ENCODE measurements around the gene GDF2.

GDF2 gene

GRCh38 chr10:47361293-47361692, 39.0 kb downstream of the GDF2 start:
- no peaks in the 10 kb centered on the region for H3K36me3 ChIP-seq (ENCODE audit: control insufficient read depth, insufficient read depth, low read length)
- H3K4me3 ChIP-seq (ENCODE audit: low read depth, low read length) = no peak overlapping the region
- H3K27me3 ChIP-seq (ENCODE audit: control insufficient read depth, insufficient read depth, low read length) = no peaks in the 10 kb centered on the region
- no peaks in the 10 kb centered on the region for H3K4me1 ChIP-seq (ENCODE audit: control insufficient read depth, insufficient read depth, low read length)
- no peaks in the 10 kb centered on the region for H3K9me3 ChIP-seq (ENCODE audit: control insufficient read depth, insufficient read depth, low read length)
- H3K9ac ChIP-seq (ENCODE audit: low read depth, low read length) = no peak overlapping the region

- Histone ChIP-seq H3K4me1 (ENCODE audit: control insufficient read depth, insufficient read depth, low read length) (no peaks in the 10 kb centered on the region), H3K9ac (ENCODE audit: low read depth, low read length) (no peak overlapping the region), H3K4me3 (ENCODE audit: low read depth, low read length) (no peak overlapping the region), H3K9me3 (ENCODE audit: control insufficient read depth, insufficient read depth, low read length) (no peaks in the 10 kb centered on the region), H3K36me3 (ENCODE audit: control insufficient read depth, insufficient read depth, low read length) (peaks cover 3% of the 10 kb centered on the region), H3K27me3 (ENCODE audit: control insufficient read depth, insufficient read depth, low read length) (no peaks in the 10 kb centered on the region)
Observed at GRCh38 chr10:47362199-47362598, 39.9 kb downstream of the GDF2 start.

- Histone ChIP-seq H3K9me3 (ENCODE audit: control insufficient read depth, insufficient read depth, low read length) (no peaks in the 10 kb centered on the region), H3K4me1 (ENCODE audit: control insufficient read depth, insufficient read depth, low read length) (no peaks in the 10 kb centered on the region), H3K36me3 (ENCODE audit: control insufficient read depth, insufficient read depth, low read length) (peaks cover 4% of the 10 kb centered on the region), H3K4me3 (ENCODE audit: low read depth, low read length) (no peak overlapping the region), H3K27me3 (ENCODE audit: control insufficient read depth, insufficient read depth, low read length) (no peaks in the 10 kb centered on the region), H3K9ac (ENCODE audit: low read depth, low read length) (no peak overlapping the region)
Observed at GRCh38 chr10:47363781-47364180, 41.5 kb downstream of the GDF2 start.

GRCh38 chr10:47364366-47364765, 42.1 kb downstream of the GDF2 start:
- Histone ChIP-seq H3K9me3 (ENCODE audit: control insufficient read depth, insufficient read depth, low read length) (no peaks in the 10 kb centered on the region), H3K9ac (ENCODE audit: low read depth, low read length) (no peak overlapping the region), H3K36me3 (ENCODE audit: control insufficient read depth, insufficient read depth, low read length) (peaks cover 4% of the 10 kb centered on the region), H3K27me3 (ENCODE audit: control insufficient read depth, insufficient read depth, low read length) (no peaks in the 10 kb centered on the region), H3K4me1 (ENCODE audit: control insufficient read depth, insufficient read depth, low read length) (no peaks in the 10 kb centered on the region), H3K4me3 (ENCODE audit: low read depth, low read length) (no peak overlapping the region)

GRCh38 chr10:47364911-47365310, 42.7 kb downstream of the GDF2 start:
- H3K27me3 ChIP-seq (ENCODE audit: control insufficient read depth, insufficient read depth, low read length) = no peaks in the 10 kb centered on the region
- peaks cover 4% of the 10 kb centered on the region for H3K36me3 ChIP-seq (ENCODE audit: control insufficient read depth, insufficient read depth, low read length)
- no peaks in the 10 kb centered on the region for H3K4me1 ChIP-seq (ENCODE audit: control insufficient read depth, insufficient read depth, low read length)
- no peak overlapping the region for H3K9ac ChIP-seq (ENCODE audit: low read depth, low read length)
- no peak overlapping the region for H3K4me3 ChIP-seq (ENCODE audit: low read depth, low read length)
- H3K9me3 ChIP-seq (ENCODE audit: control insufficient read depth, insufficient read depth, low read length) = no peaks in the 10 kb centered on the region

- no peaks in the 10 kb centered on the region for H3K4me1 ChIP-seq (ENCODE audit: control insufficient read depth, insufficient read depth, low read length)
- peaks cover 4% of the 10 kb centered on the region for H3K36me3 ChIP-seq (ENCODE audit: control insufficient read depth, insufficient read depth, low read length)
- H3K9ac ChIP-seq (ENCODE audit: low read depth, low read length) = no peak overlapping the region
- no peak overlapping the region for H3K4me3 ChIP-seq (ENCODE audit: low read depth, low read length)
- no peaks in the 10 kb centered on the region for H3K27me3 ChIP-seq (ENCODE audit: control insufficient read depth, insufficient read depth, low read length)
- H3K9me3 ChIP-seq (ENCODE audit: control insufficient read depth, insufficient read depth, low read length) = no peaks in the 10 kb centered on the region
Observed at GRCh38 chr10:47365431-47366180, 43.4 kb downstream of the GDF2 start.

- Histone ChIP-seq H3K27me3 (ENCODE audit: control insufficient read depth, insufficient read depth, low read length) (no peaks in the 10 kb centered on the region), H3K4me3 (ENCODE audit: low read depth, low read length) (no peak overlapping the region), H3K9me3 (ENCODE audit: control insufficient read depth, insufficient read depth, low read length) (no peaks in the 10 kb centered on the region), H3K4me1 (ENCODE audit: control insufficient read depth, insufficient read depth, low read length) (no peaks in the 10 kb centered on the region), H3K9ac (ENCODE audit: low read depth, low read length) (no peak overlapping the region), H3K36me3 (ENCODE audit: control insufficient read depth, insufficient read depth, low read length) (peaks cover 4% of the 10 kb centered on the region)
Observed at GRCh38 chr10:47366181-47366631, 44.0 kb downstream of the GDF2 start.

GRCh38 chr10:47366731-47367460, 44.6 kb downstream of the GDF2 start:
- H3K9me3 ChIP-seq (ENCODE audit: control insufficient read depth, insufficient read depth, low read length) = no peaks in the 10 kb centered on the region
- H3K4me3 ChIP-seq (ENCODE audit: low read depth, low read length) = no peak overlapping the region
- peaks cover 4% of the 10 kb centered on the region for H3K36me3 ChIP-seq (ENCODE audit: control insufficient read depth, insufficient read depth, low read length)

GRCh38 chr10:47367646-47368045, 45.4 kb downstream of the GDF2 start:
- H3K4me3 ChIP-seq (ENCODE audit: low read depth, low read length) = no peak overlapping the region
- H3K36me3 ChIP-seq (ENCODE audit: control insufficient read depth, insufficient read depth, low read length) = peaks cover 6% of the 10 kb centered on the region
- H3K9me3 ChIP-seq (ENCODE audit: control insufficient read depth, insufficient read depth, low read length) = no peaks in the 10 kb centered on the region
- H3K9ac ChIP-seq (ENCODE audit: low read depth, low read length) = no peak overlapping the region
- no peaks in the 10 kb centered on the region for H3K4me1 ChIP-seq (ENCODE audit: control insufficient read depth, insufficient read depth, low read length)
- no peaks in the 10 kb centered on the region for H3K27me3 ChIP-seq (ENCODE audit: control insufficient read depth, insufficient read depth, low read length)

More at GRCh38 chr10:47366731-47367460, 44.6 kb downstream of the GDF2 start:
- H3K9ac ChIP-seq (ENCODE audit: low read depth, low read length) = no peak overlapping the region
- H3K27me3 ChIP-seq (ENCODE audit: control insufficient read depth, insufficient read depth, low read length) = no peaks in the 10 kb centered on the region
- no peaks in the 10 kb centered on the region for H3K4me1 ChIP-seq (ENCODE audit: control insufficient read depth, insufficient read depth, low read length)

GRCh38 chr10:47368431-47369180, 46.4 kb downstream of the GDF2 start:
- Histone ChIP-seq H3K9me3 (ENCODE audit: control insufficient read depth, insufficient read depth, low read length) (no peaks in the 10 kb centered on the region), H3K9ac (ENCODE audit: low read depth, low read length) (no peak overlapping the region), H3K27me3 (ENCODE audit: control insufficient read depth, insufficient read depth, low read length) (no peaks in the 10 kb centered on the region), H3K4me3 (ENCODE audit: low read depth, low read length) (no peak overlapping the region), H3K4me1 (ENCODE audit: control insufficient read depth, insufficient read depth, low read length) (peaks cover 3% of the 10 kb centered on the region), H3K36me3 (ENCODE audit: control insufficient read depth, insufficient read depth, low read length) (peaks cover 7% of the 10 kb centered on the region)

GRCh38 chr10:47369251-47369894, 47.1 kb downstream of the GDF2 start:
- Histone ChIP-seq H3K4me1 (ENCODE audit: control insufficient read depth, insufficient read depth, low read length) (peaks cover 3% of the 10 kb centered on the region), H3K9me3 (ENCODE audit: control insufficient read depth, insufficient read depth, low read length) (no peaks in the 10 kb centered on the region), H3K36me3 (ENCODE audit: control insufficient read depth, insufficient read depth, low read length) (peaks cover 7% of the 10 kb centered on the region), H3K4me3 (ENCODE audit: low read depth, low read length) (no peak overlapping the region), H3K9ac (ENCODE audit: low read depth, low read length) (no peak overlapping the region), H3K27me3 (ENCODE audit: control insufficient read depth, insufficient read depth, low read length) (no peaks in the 10 kb centered on the region)
